Lung (tissue), 12 donors: Measurements from ENCODE around the gene MAN1B1. TPM values are rescaled to one million over a fixed set of nuclear protein-coding genes. Genes with fewer than 3 reads are reported as not detected.

Experiments used
- ATAC-seq: fragments of 200-7000 bp; cut with Tn5 transposase; one replicate; pipeline ENCODE4 v1.9.1; 2020; ENCODE audit warnings: moderate number of reproducible peaks; ENCODE audit not compliant: insufficient read depth, low FRiP score
- DNase-seq, 3 donors: peaks; one replicate each; pipeline ENCODE4 v3.0.0-alpha.2; 2013 to 2017
- H3K27ac ChIP-seq, 2 donors: one replicate each; pipeline ENCODE4 v1.5.1; 2013; ENCODE audit warnings: mild to moderate bottlenecking in 2 of 2, moderate library complexity in 2 of 2, control low read depth in 1 of 2, inconsistent platforms in 1 of 2, low read depth in 1 of 2, low read length in 1 of 2
- H3K27me3 ChIP-seq, 3 donors: one replicate each; pipeline ENCODE4 v1.5.1; 2013; ENCODE audit warnings: low read length in 2 of 3; ENCODE audit not compliant: control insufficient read depth in 3 of 3, insufficient read depth in 3 of 3
- H3K36me3 ChIP-seq, 4 donors: one replicate each; pipeline ENCODE4 v1.5.1; 2013; ENCODE audit warnings: low read length in 4 of 4, mild to moderate bottlenecking in 1 of 4, moderate library complexity in 1 of 4; ENCODE audit not compliant: control insufficient read depth in 4 of 4, insufficient read depth in 4 of 4
- H3K4me1 ChIP-seq, 5 donors: one replicate each; pipeline ENCODE4 v1.5.1; 2013; ENCODE audit warnings: low read length in 5 of 5, mild to moderate bottlenecking in 2 of 5, moderate library complexity in 1 of 5; ENCODE audit not compliant: control insufficient read depth in 5 of 5, insufficient read depth in 5 of 5
- H3K4me3 ChIP-seq: one replicate; pipeline ENCODE4 v1.5.1; 2013; ENCODE audit warnings: mild to moderate bottlenecking, control low read depth, moderate library complexity
- H3K9ac ChIP-seq, 2 donors: one replicate each; pipeline ENCODE4 v1.5.1; 2013; ENCODE audit warnings: low read length in 2 of 2, control low read depth in 1 of 2; ENCODE audit not compliant: insufficient read depth in 1 of 2
- H3K9me3 ChIP-seq, 4 donors: one replicate each; pipeline ENCODE4 v1.5.1; 2013; ENCODE audit warnings: low read length in 3 of 4, mild to moderate bottlenecking in 1 of 4, moderate library complexity in 1 of 4; ENCODE audit not compliant: control insufficient read depth in 4 of 4, insufficient read depth in 3 of 4
- CTCF ChIP-seq: IDR thresholded peaks from 2 replicates; pipeline ENCODE4 v1.5.1; 2012; ENCODE audit warnings: mild to moderate bottlenecking; ENCODE audit errors: control extremely low read depth, extremely low read depth
- WGBS, 2 donors: extraction: QIAGEN DNeasy Blood & Tissue Kit; methylation state at CpG; one replicate each; pipeline ENCODE4 v1.1.7; 2013; 5-methylcytosine and 5-hydroxymethylcytosine counted together
- polyA plus RNA-seq, 2 donors: library from polyadenylated mRNA; stranded (reverse); fragments of 200-250 nt; gene quantifications; one replicate each; pipeline ENCODE4 v1.2.1, GENCODE V29; 2013
- total RNA-seq, 2 donors: library from RNA; depleted of rRNA in 1 of 2; stranded (reverse); fragments of >200 nt in 1 of 2; gene quantifications; one replicate each; pipeline ENCODE4 v1.2.1, GENCODE V29; 2014 to 2021
- donor health status: control.
- donor health status: control.
- donor health status: Bipolar disorder and iron deficiency.
- donor health status: healthy.
- donor health status: DM: yes; HTN: yes; CAD: no.

MAN1B1 gene
- total and polyA plus RNA-seq, 4 donors = 40.3 to 70.9 (median 56.8) TPM

GRCh38 chr9:137070201-137070905 is 16.4 kb upstream of the MAN1B1 start, which contains the start of gene SAPCD2:
Gene SAPCD2, minus strand, starts transcription at chr9:137070557. Its CDS starts 97 bp downstream, at chr9:137070460.
- H3K27me3 ChIP-seq = no peaks in the 10 kb centered on the region
- WGBS, 2 donors = 0 to 1% methylated on average over 56 to 74 of the region's 74 CpGs
- no peaks in the 10 kb centered on the region for H3K36me3 ChIP-seq
- H3K9me3 ChIP-seq = no peaks in the 10 kb centered on the region
- H3K4me3 ChIP-seq = peak within 1 kb of the TSS; percentile 44
- DNase-seq (peak; percentile 90 to 94 (median 91)), ATAC-seq (peak; percentile 90)
- peaks cover 0 to 23% (median 0%) of the 10 kb centered on the region in 5 donors for H3K4me1 ChIP-seq
- peak within 1 kb of the TSS; percentile 4 to 6 for H3K27ac ChIP-seq
- no peak for TF ChIP-seq CTCF
- H3K9ac ChIP-seq = peak within 1 kb of the TSS; percentile 5 to 17

- no peak overlapping the region for H3K4me3 ChIP-seq
- no peaks in the 10 kb centered on the region for H3K27me3 ChIP-seq
- H3K4me1 ChIP-seq = peaks cover 0 to 23% (median 0%) of the 10 kb centered on the region in 5 donors
- no peak for TF ChIP-seq CTCF
- H3K9me3 ChIP-seq = no peaks in the 10 kb centered on the region
- peak overlapping the region; percentile 5 to 17 for H3K9ac ChIP-seq
- ATAC-seq = peak; percentile 8
- no peak for DNase-seq
- no peaks in the 10 kb centered on the region for H3K36me3 ChIP-seq
- 13 to 26% methylated on average over 6 of the region's 6 CpGs for WGBS, 2 donors
- peak overlapping the region; percentile 4 to 6 for H3K27ac ChIP-seq
These were observed 15.9 kb upstream of the MAN1B1 start for GRCh38 chr9:137070906-137071275.

- no peak for ATAC-seq
- Histone ChIP-seq H3K4me1 (peaks cover 0 to 23% (median 0%) of the 10 kb centered on the region in 5 donors), H3K9ac (peak overlapping the region; percentile 5 to 17), H3K27ac (peak overlapping the region in 1 of 2 donors; percentile 4), H3K36me3 (no peaks in the 10 kb centered on the region), H3K4me3 (no peak overlapping the region), H3K9me3 (no peaks in the 10 kb centered on the region), H3K27me3 (peaks cover 0 to 2% (median 0%) of the 10 kb centered on the region in 3 donors)
- TF ChIP-seq CTCF = no peak
- DNase-seq = no peak
- WGBS, 2 donors = 87 to 89% methylated on average over 2 of the region's 2 CpGs
These were observed 15.5 kb upstream of the MAN1B1 start for GRCh38 chr9:137071282-137071681.
